Dedifferentiated amniotic fluid mesenchymal stem cell (primary cell): ENCODE measurements around the gene GPRC6A.
"Not testable (repeated sequence)": the region's sequence is repeated elsewhere in the genome, so short reads cannot be mapped to it uniquely, and the experiment has no call there.

Experiments used
- DNase-seq: peaks from one replicate; pipeline ENCODE4 v3.0.0-alpha.2; 2016; ENCODE audit errors: extremely low spot score

Gene GPRC6A

GRCh38 chr6:116828983-116829382, at the start of gene GPRC6A:
Gene GPRC6A, minus strand, starts transcription at chr6:116829083. Its CDS starts 70 bp downstream, at chr6:116829013.
- no peak for DNase-seq

GRCh38 chr6:116877743-116878142, 48.9 kb upstream of the GPRC6A start:
- no peak for DNase-seq

- DNase-seq, result no peak
Measured at GRCh38 chr6:116876635-116877611, 48.0 kb upstream of the GPRC6A start, which contains the start of gene RFX6. Gene RFX6, plus strand, starts transcription at chr6:116877242. Its CDS starts 34 bp downstream, at chr6:116877276.

- no peak for DNase-seq
Measured at GRCh38 chr6:116876107-116876506, 47.2 kb upstream of the GPRC6A start.

GRCh38 chr6:116872771-116873170, 43.9 kb upstream of the GPRC6A start:
- DNase-seq, result no peak

GRCh38 chr6:116866281-116866871, 37.5 kb upstream of the GPRC6A start:
- DNase-seq, result no peak

- no peak for DNase-seq
Measured at GRCh38 chr6:116859264-116859663, 30.4 kb upstream of the GPRC6A start.

- DNase-seq, result no peak
Measured at GRCh38 chr6:116858060-116858459, 29.2 kb upstream of the GPRC6A start.

- DNase-seq, result peak; percentile 61
Measured at GRCh38 chr6:116847227-116847626, 18.3 kb upstream of the GPRC6A start.

GRCh38 chr6:116842459-116842858, 13.6 kb upstream of the GPRC6A start:
- no peak for DNase-seq

- DNase-seq, result no peak
Measured at GRCh38 chr6:116840091-116840490, 11.2 kb upstream of the GPRC6A start.

- DNase-seq, result no peak
Measured at GRCh38 chr6:116836606-116837342, 7.9 kb upstream of the GPRC6A start.

- DNase-seq, result not testable (repeated sequence)
Measured at GRCh38 chr6:116834526-116834925, 5.6 kb upstream of the GPRC6A start.

GRCh38 chr6:116827561-116828240, 1.2 kb downstream of the GPRC6A start:
- DNase-seq, result no peak

GRCh38 chr6:116816336-116816735, 12.5 kb downstream of the GPRC6A start:
- DNase-seq, result not testable (repeated sequence)

- DNase-seq, result no peak
Measured at GRCh38 chr6:116812051-116812650, 16.7 kb downstream of the GPRC6A start.

GRCh38 chr6:116801971-116802370, 26.9 kb downstream of the GPRC6A start:
- DNase-seq, result no peak

- DNase-seq, result no peak
Measured at GRCh38 chr6:116799945-116800344, 28.9 kb downstream of the GPRC6A start.

GRCh38 chr6:116797585-116797984, 31.3 kb downstream of the GPRC6A start:
- no peak for DNase-seq

- DNase-seq, result no peak
Measured at GRCh38 chr6:116793224-116793623, 35.7 kb downstream of the GPRC6A start.

- no peak for DNase-seq
Measured at GRCh38 chr6:116783852-116784251, 45.0 kb downstream of the GPRC6A start.
